Esophagus muscularis mucosa (tissue), 4 donors: ENCODE data around the gene DEPP1. TPM values are rescaled to one million over a fixed set of nuclear protein-coding genes. Genes with fewer than 3 reads are reported as not detected.
"Not testable (repeated sequence)": the region's sequence is repeated elsewhere in the genome, so short reads cannot be mapped to it uniquely, and the experiment has no call there.

Experiments
- DNase-seq: peaks from one replicate; pipeline ENCODE4 v3.0.0-alpha.2; 2017; ENCODE audit errors: extremely low spot score
- H3K27ac ChIP-seq, 4 donors: fragments of 200-600 bp; sonication (generic); replicated peaks in 1 of 4; 1 replicate in 3 of 4; 2 replicates in 1 of 4; pipeline ENCODE4 v1.5.1; 2016 to 2019; ENCODE audit warnings: mild to moderate bottlenecking in 1 of 4
- H3K27me3 ChIP-seq, 4 donors: fragments of 200-600 bp; sonication (generic); one replicate each; pipeline versions ENCODE4 v1.5.1 to v1.6.0; 2016 to 2019
- H3K36me3 ChIP-seq, 4 donors: fragments of 200-600 bp; sonication (generic); one replicate each; pipeline ENCODE4 v1.5.1; 2016 to 2019
- H3K4me1 ChIP-seq, 4 donors: fragments of 200-600 bp; sonication (generic); one replicate each; pipeline ENCODE4 v1.5.1; 2016 to 2019
- H3K4me3 ChIP-seq, 4 donors: fragments of 200-600 bp; sonication (generic); 1 replicate in 2 of 4; 2 replicates in 2 of 4; pipeline ENCODE4 v1.5.1; 2016 to 2019; ENCODE audit warnings: mild to moderate bottlenecking in 4 of 4, moderate library complexity in 1 of 4
- H3K9me3 ChIP-seq, 4 donors: fragments of 200-600 bp; sonication (generic); 1 replicate in 3 of 4; 2 replicates in 1 of 4; pipeline ENCODE4 v1.5.1; 2016 to 2019
- EP300 ChIP-seq: sonication (generic); formaldehyde crosslinking; IDR thresholded peaks from one replicate; pipeline ENCODE4 v1.6.1; 2017; ENCODE audit warnings: antibody characterized with exemption
- POLR2A ChIP-seq: fragments of 450-650 bp; IDR thresholded peaks from one replicate; pipeline ENCODE4 v1.6.1; 2017; ENCODE audit warnings: antibody characterized with exemption, moderate library complexity, mild to moderate bottlenecking, low read depth
- POLR2AphosphoS5 ChIP-seq, 2 donors: sonication (generic); formaldehyde crosslinking; IDR thresholded peaks; one replicate each; pipeline ENCODE4 v1.6.1; 2017; ENCODE audit warnings: antibody characterized with exemption in 2 of 2
- WGBS: methylation state at CpG from one replicate; pipeline ENCODE4 v1.1.5; 2018; 5-methylcytosine and 5-hydroxymethylcytosine counted together
- intact Hi-C: fragments of 100-400 bp; cut with DNase I; formaldehyde crosslinking; loops from one replicate; pipeline ENCODE4 v1.15.1; 2023
- total RNA-seq, 4 donors: library from RNA; depleted of rRNA; stranded (reverse); fragments of >200 nt; gene quantifications; one replicate each; pipeline versions ENCODE4 v1.1.0 to v1.2.1, GENCODE V29; 2016
- TF ChIP-seq, protein P1 (sequence below), 3 experiments: fragments of 200-600 bp in 2 of 3; fragments of 450-650 bp in 1 of 3; sonication (generic) in 2 of 3; IDR thresholded peaks; one replicate each; pipeline ENCODE4 v1.5.1; 2017 to 2019; ENCODE audit warnings: antibody characterized with exemption in 3 of 3, mild to moderate bottlenecking in 2 of 3, moderate library complexity in 1 of 3

The DEPP1 gene, protein sequence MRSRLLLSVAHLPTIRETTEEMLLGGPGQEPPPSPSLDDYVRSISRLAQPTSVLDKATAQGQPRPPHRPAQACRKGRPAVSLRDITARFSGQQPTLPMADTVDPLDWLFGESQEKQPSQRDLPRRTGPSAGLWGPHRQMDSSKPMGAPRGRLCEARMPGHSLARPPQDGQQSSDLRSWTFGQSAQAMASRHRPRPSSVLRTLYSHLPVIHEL
- 100 to 1,000 TPM in 2 of 4 donors, 10 to 100 TPM in 2; 32.0 to 413 (median 126) TPM for total RNA-seq

GRCh38 chr10:44978570-44979280, at the start of gene DEPP1:
TSS of gene DEPP1 (minus strand) at chr10:44978809. CDS start at chr10:44978030, 779 bp downstream.
- H3K4me3 ChIP-seq: peak within 1 kb of the TSS; percentile 57 to 80 (median 62)
- intact Hi-C loops: loop anchor here (10.0 kb wide), 1 partner anchor 104 kb away; no protein-coding TSS in a partner anchor
- H3K4me1 ChIP-seq: peaks cover 75 to 100% (median 99%) of the 10 kb centered on the region in 4 donors
- H3K27ac ChIP-seq: peak within 1 kb of the TSS; percentile 88 to 92 (median 90)
- no peaks in the 10 kb centered on the region for H3K27me3 ChIP-seq
- H3K36me3 ChIP-seq: peaks cover 0 to 36% (median 14%) of the 10 kb centered on the region in 4 donors
- no peaks in the 10 kb centered on the region for H3K9me3 ChIP-seq
- 75% methylated on average over 2 of the region's 12 CpGs for WGBS
- DNase-seq: peak; percentile 98
- TF ChIP-seq EP300: peak; percentile 76
- peak; percentile 100 for TF ChIP-seq POLR2AphosphoS5 (IDR thresholded peaks at IDR 0.05)
- TF ChIP-seq, protein P1, sequence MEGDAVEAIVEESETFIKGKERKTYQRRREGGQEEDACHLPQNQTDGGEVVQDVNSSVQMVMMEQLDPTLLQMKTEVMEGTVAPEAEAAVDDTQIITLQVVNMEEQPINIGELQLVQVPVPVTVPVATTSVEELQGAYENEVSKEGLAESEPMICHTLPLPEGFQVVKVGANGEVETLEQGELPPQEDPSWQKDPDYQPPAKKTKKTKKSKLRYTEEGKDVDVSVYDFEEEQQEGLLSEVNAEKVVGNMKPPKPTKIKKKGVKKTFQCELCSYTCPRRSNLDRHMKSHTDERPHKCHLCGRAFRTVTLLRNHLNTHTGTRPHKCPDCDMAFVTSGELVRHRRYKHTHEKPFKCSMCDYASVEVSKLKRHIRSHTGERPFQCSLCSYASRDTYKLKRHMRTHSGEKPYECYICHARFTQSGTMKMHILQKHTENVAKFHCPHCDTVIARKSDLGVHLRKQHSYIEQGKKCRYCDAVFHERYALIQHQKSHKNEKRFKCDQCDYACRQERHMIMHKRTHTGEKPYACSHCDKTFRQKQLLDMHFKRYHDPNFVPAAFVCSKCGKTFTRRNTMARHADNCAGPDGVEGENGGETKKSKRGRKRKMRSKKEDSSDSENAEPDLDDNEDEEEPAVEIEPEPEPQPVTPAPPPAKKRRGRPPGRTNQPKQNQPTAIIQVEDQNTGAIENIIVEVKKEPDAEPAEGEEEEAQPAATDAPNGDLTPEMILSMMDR (IDR thresholded peaks at IDR 0.05): peak in 2 of 3 experiments; percentile 24 to 34
- TF ChIP-seq POLR2A: peak; percentile 100

DNA sequence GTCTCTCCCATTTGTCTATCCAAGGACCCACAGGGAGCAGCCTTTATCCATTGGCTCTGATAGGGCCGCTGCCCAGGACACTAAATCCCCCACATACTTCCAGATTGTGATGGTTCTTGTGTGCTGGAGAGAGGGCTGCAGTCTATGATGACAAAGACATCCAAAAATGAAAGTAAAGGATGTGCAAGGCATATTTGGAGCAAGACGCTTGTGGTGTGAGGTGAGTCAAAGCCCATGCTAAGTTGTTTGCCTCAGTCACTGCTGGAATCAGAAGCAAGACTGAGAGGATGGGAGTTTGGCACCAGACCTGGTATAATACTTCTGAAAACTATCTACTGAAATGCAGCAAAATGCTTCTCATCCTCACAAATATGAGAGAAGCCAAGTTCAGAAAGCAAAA, 44.8 kb upstream of the DEPP1 start:
- intact Hi-C loops: no loop called here
- TF ChIP-seq EP300: no peak
- no peak for TF ChIP-seq POLR2A
- TF ChIP-seq, protein P1 (IDR thresholded peaks at IDR 0.05): no peak
- no peak for TF ChIP-seq POLR2AphosphoS5 (IDR thresholded peaks at IDR 0.05)
- Histone ChIP-seq H3K27ac (no peak overlapping the region), H3K4me3 (no peak overlapping the region), H3K36me3 (no peaks in the 10 kb centered on the region), H3K9me3 (peaks cover 0 to 14% (median 5%) of the 10 kb centered on the region in 4 donors), H3K4me1 (no peaks in the 10 kb centered on the region), H3K27me3 (no peaks in the 10 kb centered on the region)
- no peak for DNase-seq
- WGBS: 89% methylated on average over 2 of the region's 2 CpGs

DNA sequence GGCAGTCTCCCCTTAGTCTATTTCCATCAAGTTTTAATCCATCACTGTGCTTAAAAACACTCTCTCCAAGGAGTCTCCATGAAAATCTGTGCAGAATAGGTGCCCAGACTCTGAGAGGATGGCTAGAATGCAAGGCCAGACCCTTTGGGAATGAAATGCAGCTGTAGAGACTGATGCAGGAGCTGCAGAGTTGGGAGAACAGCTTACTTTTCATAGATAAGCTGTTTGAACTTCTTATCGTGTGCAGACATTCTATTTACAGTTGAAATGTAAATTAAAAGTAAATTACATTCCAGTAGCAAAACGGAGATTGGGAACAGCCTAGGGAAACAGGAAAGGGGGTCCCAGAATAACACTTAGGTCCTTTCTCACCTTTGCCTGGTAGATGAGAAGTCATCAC, 37.0 kb upstream of the DEPP1 start:
- Histone ChIP-seq H3K36me3 (no peaks in the 10 kb centered on the region), H3K9me3 (no peaks in the 10 kb centered on the region), H3K4me1 (no peaks in the 10 kb centered on the region), H3K27me3 (no peaks in the 10 kb centered on the region), H3K4me3 (no peak overlapping the region), H3K27ac (no peak overlapping the region)
- WGBS: 55% methylated on average over 2 of the region's 2 CpGs
- intact Hi-C loops: no loop called here
- DNase-seq: no peak
- TF ChIP-seq, protein P1 (IDR thresholded peaks at IDR 0.05): no peak
- TF ChIP-seq POLR2AphosphoS5 (IDR thresholded peaks at IDR 0.05) (no peak), EP300 (no peak), POLR2A (no peak)

- H3K27me3 ChIP-seq, DNase-seq, H3K27ac ChIP-seq, H3K4me1 ChIP-seq, H3K36me3 ChIP-seq, H3K4me3 ChIP-seq, H3K9me3 ChIP-seq, intact Hi-C loops: not testable (repeated sequence)
- 93% methylated on average over 3 of the region's 10 CpGs for WGBS
Measured at GRCh38 chr10:45014557-45014956, 35.9 kb upstream of the DEPP1 start.

GRCh38 chr10:45008524-45009161, 30.0 kb upstream of the DEPP1 start:
- DNase-seq: peak; percentile 89
- intact Hi-C loops: loop anchor here (10.0 kb wide), 1 partner anchor 586 kb away; no protein-coding TSS in a partner anchor
- TF ChIP-seq POLR2AphosphoS5 (IDR thresholded peaks at IDR 0.05) (peak; percentile 21 to 28), POLR2A (no peak), EP300 (no peak)
- TF ChIP-seq, protein P1 (IDR thresholded peaks at IDR 0.05): peak; percentile 74 to 81 (median 75)
- Histone ChIP-seq H3K36me3 (peaks cover 5 to 24% (median 11%) of the 10 kb centered on the region in 4 donors), H3K27ac (no peak overlapping the region), H3K4me1 (peaks cover 3 to 25% (median 9%) of the 10 kb centered on the region in 4 donors), H3K4me3 (no peak overlapping the region), H3K27me3 (no peaks in the 10 kb centered on the region), H3K9me3 (no peaks in the 10 kb centered on the region)
- 11% methylated on average over 8 of the region's 8 CpGs for WGBS
